Parathyroid adenoma (tissue), 2 donors: ENCODE measurements around the gene TMEM213.
A peak's percentile ranks its signal among the peaks of the same experiment; 100 is the strongest.

ENCODE experiments used
- H2AFZ ChIP-seq: fragments of 300-600 bp; sonication (generic); one replicate; pipeline ENCODE4 v1.7.0; 2017; ENCODE audit warnings: antibody characterized with exemption, mild to moderate bottlenecking
- H3K27ac ChIP-seq: fragments of 300-600 bp; sonication (generic); one replicate; pipeline ENCODE4 v1.7.0; 2017
- H3K27me3 ChIP-seq: fragments of 300-600 bp; sonication (generic); one replicate; pipeline ENCODE4 v1.7.0; 2017; ENCODE audit warnings: low read length; ENCODE audit not compliant: control insufficient read depth, insufficient read depth
- H3K36me3 ChIP-seq: fragments of 300-600 bp; sonication (generic); one replicate; pipeline ENCODE4 v1.7.0; 2017; ENCODE audit warnings: low read length; ENCODE audit not compliant: control insufficient read depth, insufficient read depth
- H3K4me1 ChIP-seq: fragments of 300-600 bp; sonication (generic); one replicate; pipeline ENCODE4 v1.7.0; 2017; ENCODE audit warnings: control low read depth
- H3K4me2 ChIP-seq: fragments of 300-600 bp; sonication (generic); one replicate; pipeline ENCODE4 v1.7.0; 2017; ENCODE audit warnings: low read length
- H3K4me3 ChIP-seq: fragments of 300-600 bp; sonication (generic); one replicate; pipeline ENCODE4 v1.7.0; 2017; ENCODE audit warnings: low read depth, low read length
- H3K79me2 ChIP-seq: fragments of 300-600 bp; sonication (generic); one replicate; pipeline ENCODE4 v1.7.0; 2017; ENCODE audit warnings: control low read depth
- H3K9ac ChIP-seq: fragments of 300-600 bp; sonication (generic); one replicate; pipeline ENCODE4 v1.7.0; 2017; ENCODE audit warnings: mild to moderate bottlenecking
- H3K9me3 ChIP-seq: fragments of 300-600 bp; sonication (generic); one replicate; pipeline ENCODE4 v1.7.0; 2017; ENCODE audit warnings: low read length; ENCODE audit not compliant: control insufficient read depth
- CTCF ChIP-seq: fragments of 300-600 bp; sonication (generic); IDR thresholded peaks from one replicate; pipeline ENCODE4 v1.7.0; 2017; ENCODE audit warnings: antibody characterized with exemption, mild to moderate bottlenecking
- donor health status: primary hyperparathyroidism.

The TMEM213 gene

DNA sequence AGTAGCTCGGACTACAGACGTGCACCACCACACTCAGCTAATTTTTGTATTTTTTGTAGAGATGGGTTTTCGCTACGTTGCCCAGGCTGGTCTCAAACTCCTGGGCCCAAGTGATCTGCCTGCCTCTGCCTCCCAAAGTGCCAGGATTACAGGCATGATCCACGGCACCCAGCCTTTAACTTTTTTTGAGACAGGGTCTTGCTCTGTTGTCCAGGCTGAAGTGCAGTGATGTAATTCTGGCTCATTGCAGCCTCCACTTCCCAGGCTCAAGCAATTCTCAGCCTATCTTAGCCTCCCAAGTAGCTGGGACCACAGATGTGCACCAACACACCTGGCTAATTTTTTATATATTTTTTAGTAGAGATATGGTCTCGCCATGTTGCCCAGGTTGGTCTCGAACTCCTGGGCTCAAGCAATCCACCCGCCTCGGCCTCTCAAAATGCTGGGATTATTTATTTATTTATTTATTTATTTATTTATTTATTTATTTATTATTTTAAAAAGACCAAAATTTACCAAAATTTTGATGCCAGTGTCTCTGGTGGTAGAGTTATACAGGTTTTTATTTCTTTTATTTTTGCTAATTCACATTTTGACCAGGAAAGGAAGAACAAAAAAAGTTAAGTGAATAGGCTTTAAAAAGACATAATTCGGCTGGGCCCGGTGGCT is 25.2 kb downstream of the TMEM213 start:
- Histone ChIP-seq H3K9me3 (no peaks in the 10 kb centered on the region), H3K36me3 (no peaks in the 10 kb centered on the region), H2AFZ (no peak overlapping the region), H3K27ac (no peak overlapping the region), H3K79me2 (no peaks in the 10 kb centered on the region), H3K4me1 (no peaks in the 10 kb centered on the region), H3K4me3 (no peak overlapping the region), H3K9ac (no peak overlapping the region), H3K27me3 (no peaks in the 10 kb centered on the region), H3K4me2 (no peak overlapping the region)
- TF ChIP-seq CTCF, result no peak

DNA sequence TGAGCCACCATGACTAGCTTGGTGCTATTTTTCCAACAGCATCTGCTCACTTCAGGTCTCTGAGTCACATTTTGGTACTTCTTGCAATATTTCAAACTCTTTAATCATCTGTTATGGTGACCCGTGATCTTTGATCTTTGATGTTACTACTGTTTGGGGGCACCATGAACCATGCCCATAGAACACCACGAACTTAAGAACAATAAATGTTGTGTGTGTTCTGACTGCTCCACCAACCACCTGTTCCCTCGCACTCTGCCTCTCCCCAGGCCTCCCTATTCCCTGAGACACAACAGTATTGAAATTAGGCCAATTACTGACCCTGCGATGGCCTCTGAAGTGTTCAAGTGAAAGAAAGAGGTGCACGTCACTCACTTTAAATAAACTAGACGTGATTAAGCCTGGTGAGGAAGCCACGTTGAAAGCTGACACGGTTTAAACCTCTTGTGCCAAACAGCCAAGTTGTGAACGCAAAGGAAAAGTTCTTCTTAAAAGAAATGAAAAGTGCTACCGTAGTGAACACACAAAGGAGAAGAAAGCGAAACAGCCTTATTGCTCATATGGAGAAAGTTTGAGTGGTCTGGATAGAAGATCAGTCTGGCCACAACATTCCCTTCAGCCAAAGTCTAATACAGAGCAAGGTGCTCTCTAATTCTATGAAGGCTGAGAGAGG is 27.4 kb downstream of the TMEM213 start:
- no peak overlapping the region for H3K9ac ChIP-seq
- no peaks in the 10 kb centered on the region for H3K9me3 ChIP-seq
- H3K27me3 ChIP-seq, result no peaks in the 10 kb centered on the region
- no peak overlapping the region for H3K4me2 ChIP-seq
- no peaks in the 10 kb centered on the region for H3K36me3 ChIP-seq
- no peak for TF ChIP-seq CTCF
- no peaks in the 10 kb centered on the region for H3K4me1 ChIP-seq
- H3K27ac ChIP-seq, result no peak overlapping the region
- no peak overlapping the region for H3K4me3 ChIP-seq
- H2AFZ ChIP-seq, result peak overlapping the region; percentile 25
- no peaks in the 10 kb centered on the region for H3K79me2 ChIP-seq

- no peaks in the 10 kb centered on the region for H3K4me1 ChIP-seq
- H3K27me3 ChIP-seq, result no peaks in the 10 kb centered on the region
- H3K4me3 ChIP-seq, result no peak overlapping the region
- H3K27ac ChIP-seq, result no peak overlapping the region
- H3K79me2 ChIP-seq, result no peaks in the 10 kb centered on the region
- H2AFZ ChIP-seq, result no peak overlapping the region
- no peak for TF ChIP-seq CTCF
- no peaks in the 10 kb centered on the region for H3K9me3 ChIP-seq
- H3K4me2 ChIP-seq, result no peak overlapping the region
- no peaks in the 10 kb centered on the region for H3K36me3 ChIP-seq
- H3K9ac ChIP-seq, result no peak overlapping the region
These were observed 30.5 kb downstream of the TMEM213 start for GRCh38 chr7:138828302-138828701.

DNA sequence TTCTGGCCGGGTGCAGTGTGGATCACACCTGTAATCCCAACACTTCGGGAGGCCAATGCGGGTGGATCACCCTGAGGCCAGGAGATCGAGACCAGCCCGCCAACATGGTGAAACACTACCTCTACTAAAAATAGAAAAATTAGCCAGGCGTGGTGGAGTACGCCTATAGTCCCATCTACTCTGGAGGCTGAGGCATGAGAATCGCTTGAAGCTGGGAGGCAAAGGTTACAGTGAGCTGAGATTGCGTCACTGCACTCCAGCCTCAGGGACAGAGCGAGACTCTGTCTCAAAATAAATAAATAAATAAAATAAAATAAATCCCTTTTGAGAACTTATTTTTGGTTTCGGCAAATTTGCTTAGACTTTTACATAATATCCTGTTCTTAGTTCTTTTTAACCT is 31.5 kb downstream of the TMEM213 start:
- no peaks in the 10 kb centered on the region for H3K27me3 ChIP-seq
- no peak for TF ChIP-seq CTCF
- no peaks in the 10 kb centered on the region for H3K36me3 ChIP-seq
- no peaks in the 10 kb centered on the region for H3K79me2 ChIP-seq
- H3K4me1 ChIP-seq, result no peaks in the 10 kb centered on the region
- H3K4me2 ChIP-seq, result no peak overlapping the region
- no peak overlapping the region for H2AFZ ChIP-seq
- no peak overlapping the region for H3K27ac ChIP-seq
- H3K9me3 ChIP-seq, result no peaks in the 10 kb centered on the region
- no peak overlapping the region for H3K9ac ChIP-seq
- no peak overlapping the region for H3K4me3 ChIP-seq

- Histone ChIP-seq H2AFZ (no peak overlapping the region), H3K4me3 (no peak overlapping the region), H3K4me2 (no peak overlapping the region), H3K79me2 (no peaks in the 10 kb centered on the region), H3K36me3 (no peaks in the 10 kb centered on the region), H3K9me3 (no peaks in the 10 kb centered on the region), H3K27me3 (no peaks in the 10 kb centered on the region), H3K4me1 (no peaks in the 10 kb centered on the region), H3K9ac (no peak overlapping the region), H3K27ac (no peak overlapping the region)
- no peak for TF ChIP-seq CTCF
These were observed 35.2 kb downstream of the TMEM213 start for GRCh38 chr7:138832966-138833365.
